Nephron progenitor cell (in vitro differentiated cells): ENCODE results near the gene GRK5.

Source experiments
- DNase-seq: peaks from one replicate; pipeline ENCODE4 v3.0.0; 2021
- H3K27ac Mint-ChIP-seq: 2 replicates; pipeline ENCODE4 v1.8.0; 2021; ENCODE audit warnings: mild to moderate bottlenecking, moderate library complexity, mixed read lengths
- H3K27me3 Mint-ChIP-seq: 2 replicates; pipeline ENCODE4 v1.8.0; 2021; ENCODE audit warnings: mild to moderate bottlenecking, low read depth, mixed read lengths; ENCODE audit not compliant: poor library complexity
- H3K36me3 Mint-ChIP-seq: 2 replicates; pipeline ENCODE4 v1.8.0; 2021; ENCODE audit warnings: low read depth, mixed read lengths
- H3K4me1 Mint-ChIP-seq: 2 replicates; pipeline ENCODE4 v1.8.0; 2021; ENCODE audit warnings: mixed read lengths
- H3K4me3 Mint-ChIP-seq: 2 replicates; pipeline ENCODE4 v1.8.0; 2021; ENCODE audit warnings: mild to moderate bottlenecking, moderate library complexity, mixed read lengths
- H3K9me3 Mint-ChIP-seq: 2 replicates; pipeline ENCODE4 v1.8.0; 2021; ENCODE audit warnings: mild to moderate bottlenecking, moderate library complexity, mixed read lengths
- CTCF ChIP-seq: fragments of 200-600 bp; sonication (generic); IDR thresholded peaks from 2 replicates; pipeline ENCODE4 v1.5.0; 2021; ENCODE audit warnings: antibody characterized with exemption

GRK5 gene

GRCh38 chr10:119443441-119443840 lies 236.1 kb downstream of the GRK5 start:
- DNase-seq: no peak

DNA sequence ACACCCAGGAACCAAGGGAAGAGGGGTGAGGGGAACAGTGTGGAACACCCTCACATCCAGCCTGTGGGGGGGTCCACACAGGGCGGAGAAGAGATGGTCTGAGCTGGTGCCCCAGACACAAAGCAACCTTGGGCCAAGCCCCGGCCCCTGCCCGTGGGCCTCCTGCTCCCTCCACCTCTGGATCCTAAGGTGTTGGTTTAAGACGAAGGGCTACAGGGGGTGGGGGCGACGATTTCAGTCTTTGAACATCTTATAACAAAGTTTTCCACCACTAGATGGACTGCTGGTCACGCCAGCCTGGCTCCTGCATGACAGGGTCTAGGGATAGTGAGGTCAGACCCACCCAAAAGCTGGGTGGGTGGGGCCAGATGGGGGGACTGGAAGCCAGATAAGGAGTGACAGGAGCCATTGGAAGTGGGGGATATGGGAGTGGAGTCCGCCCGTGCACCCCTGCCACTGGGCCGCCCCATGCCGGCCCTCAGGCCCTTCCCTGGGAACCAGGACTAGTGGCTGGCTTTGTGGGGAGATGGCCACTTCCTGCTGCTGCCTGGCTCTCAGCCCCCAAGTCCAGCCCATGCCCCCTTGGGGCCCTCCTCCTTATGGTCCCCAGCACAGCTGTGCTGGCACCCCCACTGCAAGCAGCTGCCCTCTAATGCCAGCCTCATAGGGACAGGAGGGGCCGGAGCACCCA lies 236.7 kb downstream of the GRK5 start:
- peaks cover 5% of the 10 kb centered on the region for H3K9me3 Mint-ChIP-seq
- H3K36me3 Mint-ChIP-seq: peaks cover 21% of the 10 kb centered on the region
- H3K4me1 Mint-ChIP-seq: peaks cover 57% of the 10 kb centered on the region
- no peak overlapping the region for H3K4me3 Mint-ChIP-seq
- no peak for TF ChIP-seq CTCF
- H3K27me3 Mint-ChIP-seq: no peaks in the 10 kb centered on the region
- no peak overlapping the region for H3K27ac Mint-ChIP-seq
- no peak for DNase-seq

More at GRCh38 chr10:119443441-119443840, 236.1 kb downstream of the GRK5 start:
- TF ChIP-seq CTCF: no peak
- H3K4me3 Mint-ChIP-seq: no peak overlapping the region
- H3K36me3 Mint-ChIP-seq: peaks cover 27% of the 10 kb centered on the region
- H3K27ac Mint-ChIP-seq: no peak overlapping the region
- H3K27me3 Mint-ChIP-seq: no peaks in the 10 kb centered on the region
- H3K4me1 Mint-ChIP-seq: peaks cover 51% of the 10 kb centered on the region
- H3K9me3 Mint-ChIP-seq: peaks cover 7% of the 10 kb centered on the region

- H3K9me3 Mint-ChIP-seq: no peaks in the 10 kb centered on the region
- no peak for TF ChIP-seq CTCF
- H3K4me3 Mint-ChIP-seq: no peak overlapping the region
These were observed 237.5 kb downstream of the GRK5 start for GRCh38 chr10:119444866-119445265.

GRCh38 chr10:119445311-119445934 lies 238.1 kb downstream of the GRK5 start:
- Mint-ChIP-seq H3K36me3 (peaks cover 10% of the 10 kb centered on the region), H3K27ac (no peak overlapping the region), H3K27me3 (no peaks in the 10 kb centered on the region), H3K4me1 (peaks cover 70% of the 10 kb centered on the region), H3K9me3 (no peaks in the 10 kb centered on the region), H3K4me3 (no peak overlapping the region)
- peak; percentile 96 for TF ChIP-seq CTCF
- DNase-seq: peak; percentile 93

More at GRCh38 chr10:119444866-119445265, 237.5 kb downstream of the GRK5 start:
- DNase-seq: no peak
- Mint-ChIP-seq H3K27ac (no peak overlapping the region), H3K4me1 (peaks cover 65% of the 10 kb centered on the region), H3K27me3 (no peaks in the 10 kb centered on the region), H3K36me3 (peaks cover 13% of the 10 kb centered on the region)

GRCh38 chr10:119445935-119446317 lies 238.6 kb downstream of the GRK5 start:
- no peaks in the 10 kb centered on the region for H3K9me3 Mint-ChIP-seq
- no peaks in the 10 kb centered on the region for H3K27me3 Mint-ChIP-seq
- peaks cover 72% of the 10 kb centered on the region for H3K4me1 Mint-ChIP-seq
- no peak for TF ChIP-seq CTCF
- no peak overlapping the region for H3K4me3 Mint-ChIP-seq
- peaks cover 10% of the 10 kb centered on the region for H3K36me3 Mint-ChIP-seq
- no peak for DNase-seq
- no peak overlapping the region for H3K27ac Mint-ChIP-seq
